H1 (cell line): ENCODE measurements around the gene DIP2B. TPM values are rescaled to one million over a fixed set of nuclear protein-coding genes. Genes with fewer than 3 reads are reported as not detected.

ENCODE experiments used
- CHD7 ChIP-seq: fragments of 300-600 bp; sonication (generic); IDR thresholded peaks from 2 replicates; pipeline ENCODE4 v1.7.1; 2012; ENCODE audit warnings: low read length, moderate library complexity, mild to moderate bottlenecking, inconsistent platforms; ENCODE audit not compliant: insufficient replicate concordance
- HDAC2 ChIP-seq, 2 experiments: fragments of 300-600 bp in 1 of 2; sonication (generic) in 1 of 2; IDR thresholded peaks; 2 replicates each; pipeline ENCODE4 v1.6.1; 2011 to 2012; ENCODE audit warnings: low read depth in 2 of 2, low read length in 2 of 2, mild to moderate bottlenecking in 2 of 2, moderate library complexity in 2 of 2, borderline replicate concordance in 1 of 2, inconsistent platforms in 1 of 2
- polyA plus RNA-seq, 7 experiments: library from polyadenylated mRNA; depleted of rRNA in 3 of 7; stranded (reverse) in 5 of 7; unstranded in 2 of 7; fragments of >200 nt in 5 of 7; fragments of 200-250 nt in 2 of 7; gene quantifications; 1 replicate in 5 of 7; 2 replicates in 1 of 7; 4 replicates in 1 of 7; pipeline versions ENCODE4 v1.2.1 to v1.2.3, GENCODE V29; 2011 to 2013; ENCODE audit warnings: missing spikeins in 2 of 7, mixed read lengths in 2 of 7
- total RNA-seq: library from RNA; stranded (reverse); fragmentation: NEBNext Ultra II Directional; extraction: Animal tissue kit (Norgen Biotek cat#: 25700); gene quantifications from 2 replicates; pipeline ENCODE4 v1.2.1, GENCODE V29; 2021

DIP2B gene
- total and polyA plus RNA-seq, 2 of the 8 experiments (the other 6 are each of a cell fraction or from before 2014, with no cell fraction given), result 11.1 to 29.6 TPM

DNA sequence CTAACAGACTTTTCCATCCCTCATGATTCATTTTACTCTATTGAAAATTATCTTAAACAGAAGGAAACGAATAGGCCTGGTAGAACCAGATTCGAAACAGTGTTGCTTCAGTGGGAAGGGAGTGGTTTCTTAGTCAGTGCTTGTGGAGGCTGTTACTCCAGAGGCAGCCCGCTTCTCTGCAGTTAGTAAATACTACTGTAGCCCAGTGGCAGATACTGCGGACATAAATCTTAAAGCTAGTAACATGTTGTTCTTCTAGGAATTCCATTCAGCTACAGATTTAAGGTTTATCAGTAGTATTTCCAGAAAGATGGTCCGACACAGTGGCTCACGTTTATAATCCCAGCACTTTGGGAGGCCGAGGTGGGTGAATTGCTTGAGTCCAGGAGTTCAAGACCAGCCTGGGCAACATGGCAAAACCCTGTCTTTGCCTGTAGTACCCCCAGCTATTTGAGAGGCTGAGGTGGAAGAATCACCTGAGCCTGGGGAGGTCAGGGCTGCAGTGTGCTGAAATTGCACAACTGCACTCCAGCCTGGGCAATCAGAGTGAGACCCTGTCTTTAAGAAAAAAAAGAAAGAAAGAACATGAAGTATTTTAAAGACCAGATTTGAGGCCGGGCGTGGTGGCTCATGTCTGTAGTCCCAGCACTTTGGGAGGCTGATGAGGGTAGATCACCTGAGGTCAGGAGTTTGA is 45.9 kb downstream of the DIP2B start (continued):
- TF ChIP-seq CHD7, result no peak
- no peak for TF ChIP-seq HDAC2 (IDR thresholded peaks at IDR 0.05; ENCODE audit: borderline replicate concordance in 1 of 2, low read depth in 2 of 2, low read length in 2 of 2)
